ENCODE data around the gene EI24.

DNA sequence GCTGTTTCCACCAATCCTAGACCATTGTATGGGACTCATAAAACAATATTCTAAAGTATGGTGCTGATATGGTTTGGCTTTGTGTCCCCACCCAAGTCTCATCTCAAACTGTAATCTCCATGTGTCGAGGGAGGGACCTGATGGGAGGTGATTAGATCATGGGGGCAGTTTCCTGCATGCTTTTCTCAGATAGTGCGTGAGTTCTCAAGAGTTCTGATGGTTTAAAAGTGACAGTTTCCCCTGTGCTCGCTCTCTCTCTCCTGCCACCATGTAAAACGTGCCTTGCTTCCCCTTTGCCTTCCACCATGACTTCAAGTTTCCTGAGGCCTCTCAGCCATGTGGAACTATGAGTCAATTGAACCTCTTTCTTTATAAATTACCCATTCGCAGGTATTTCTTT is 44.0 kb upstream of the EI24 start:
- TF ChIP-seq, protein P1, sequence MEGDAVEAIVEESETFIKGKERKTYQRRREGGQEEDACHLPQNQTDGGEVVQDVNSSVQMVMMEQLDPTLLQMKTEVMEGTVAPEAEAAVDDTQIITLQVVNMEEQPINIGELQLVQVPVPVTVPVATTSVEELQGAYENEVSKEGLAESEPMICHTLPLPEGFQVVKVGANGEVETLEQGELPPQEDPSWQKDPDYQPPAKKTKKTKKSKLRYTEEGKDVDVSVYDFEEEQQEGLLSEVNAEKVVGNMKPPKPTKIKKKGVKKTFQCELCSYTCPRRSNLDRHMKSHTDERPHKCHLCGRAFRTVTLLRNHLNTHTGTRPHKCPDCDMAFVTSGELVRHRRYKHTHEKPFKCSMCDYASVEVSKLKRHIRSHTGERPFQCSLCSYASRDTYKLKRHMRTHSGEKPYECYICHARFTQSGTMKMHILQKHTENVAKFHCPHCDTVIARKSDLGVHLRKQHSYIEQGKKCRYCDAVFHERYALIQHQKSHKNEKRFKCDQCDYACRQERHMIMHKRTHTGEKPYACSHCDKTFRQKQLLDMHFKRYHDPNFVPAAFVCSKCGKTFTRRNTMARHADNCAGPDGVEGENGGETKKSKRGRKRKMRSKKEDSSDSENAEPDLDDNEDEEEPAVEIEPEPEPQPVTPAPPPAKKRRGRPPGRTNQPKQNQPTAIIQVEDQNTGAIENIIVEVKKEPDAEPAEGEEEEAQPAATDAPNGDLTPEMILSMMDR (IDR thresholded peaks at IDR 0.05; ENCODE audit: insufficient read depth, low read length), result no peak
- TF ChIP-seq GABPA (IDR thresholded peaks at IDR 0.05; ENCODE audit: low read depth), result no peak
- TF ChIP-seq, protein P2, sequence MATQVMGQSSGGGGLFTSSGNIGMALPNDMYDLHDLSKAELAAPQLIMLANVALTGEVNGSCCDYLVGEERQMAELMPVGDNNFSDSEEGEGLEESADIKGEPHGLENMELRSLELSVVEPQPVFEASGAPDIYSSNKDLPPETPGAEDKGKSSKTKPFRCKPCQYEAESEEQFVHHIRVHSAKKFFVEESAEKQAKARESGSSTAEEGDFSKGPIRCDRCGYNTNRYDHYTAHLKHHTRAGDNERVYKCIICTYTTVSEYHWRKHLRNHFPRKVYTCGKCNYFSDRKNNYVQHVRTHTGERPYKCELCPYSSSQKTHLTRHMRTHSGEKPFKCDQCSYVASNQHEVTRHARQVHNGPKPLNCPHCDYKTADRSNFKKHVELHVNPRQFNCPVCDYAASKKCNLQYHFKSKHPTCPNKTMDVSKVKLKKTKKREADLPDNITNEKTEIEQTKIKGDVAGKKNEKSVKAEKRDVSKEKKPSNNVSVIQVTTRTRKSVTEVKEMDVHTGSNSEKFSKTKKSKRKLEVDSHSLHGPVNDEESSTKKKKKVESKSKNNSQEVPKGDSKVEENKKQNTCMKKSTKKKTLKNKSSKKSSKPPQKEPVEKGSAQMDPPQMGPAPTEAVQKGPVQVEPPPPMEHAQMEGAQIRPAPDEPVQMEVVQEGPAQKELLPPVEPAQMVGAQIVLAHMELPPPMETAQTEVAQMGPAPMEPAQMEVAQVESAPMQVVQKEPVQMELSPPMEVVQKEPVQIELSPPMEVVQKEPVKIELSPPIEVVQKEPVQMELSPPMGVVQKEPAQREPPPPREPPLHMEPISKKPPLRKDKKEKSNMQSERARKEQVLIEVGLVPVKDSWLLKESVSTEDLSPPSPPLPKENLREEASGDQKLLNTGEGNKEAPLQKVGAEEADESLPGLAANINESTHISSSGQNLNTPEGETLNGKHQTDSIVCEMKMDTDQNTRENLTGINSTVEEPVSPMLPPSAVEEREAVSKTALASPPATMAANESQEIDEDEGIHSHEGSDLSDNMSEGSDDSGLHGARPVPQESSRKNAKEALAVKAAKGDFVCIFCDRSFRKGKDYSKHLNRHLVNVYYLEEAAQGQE (IDR thresholded peaks at IDR 0.05; ENCODE audit: insufficient replicate concordance, low read depth), result no peak
- TF ChIP-seq POLR2AphosphoS5 (IDR thresholded peaks at IDR 0.05; ENCODE audit: low read depth), result no peak
- TF ChIP-seq SPI1 (IDR thresholded peaks at IDR 0.05; ENCODE audit: borderline replicate concordance, low read depth), result no peak

Measured in HL-60 (cell line).